H1 (cell line): ENCODE results near the gene PKD1. TPM values are rescaled to one million over a fixed set of nuclear protein-coding genes. Genes with fewer than 3 reads are reported as not detected.

ENCODE experiments used
- CBX5 ChIP-seq: fragments of 300-800, 300-1000 bp; sonication (generic); IDR thresholded peaks from 2 replicates; pipeline ENCODE4 v1.7.1; 2016; ENCODE audit warnings: antibody characterized with exemption, low read length, low read depth
- CBX8 ChIP-seq: fragments of 300-800, 300-1000 bp; sonication (generic); IDR thresholded peaks from 2 replicates; pipeline ENCODE4 v1.7.1; 2016; ENCODE audit warnings: low read depth, low read length, borderline replicate concordance
- CEBPB ChIP-seq: IDR thresholded peaks from 2 replicates; pipeline ENCODE4 v1.6.1; 2012; ENCODE audit warnings: low read depth, low read length
- SRF ChIP-seq: IDR thresholded peaks from 2 replicates; pipeline ENCODE4 v1.6.1; 2011; ENCODE audit warnings: mild to moderate bottlenecking, low read depth, low read length, moderate library complexity
- polyA plus RNA-seq, 7 experiments: library from polyadenylated mRNA; depleted of rRNA in 3 of 7; stranded (reverse) in 5 of 7; unstranded in 2 of 7; fragments of >200 nt in 5 of 7; fragments of 200-250 nt in 2 of 7; gene quantifications; 1 replicate in 5 of 7; 2 replicates in 1 of 7; 4 replicates in 1 of 7; pipeline versions ENCODE4 v1.2.1 to v1.2.3, GENCODE V29; 2011 to 2013; ENCODE audit warnings: missing spikeins in 2 of 7, mixed read lengths in 2 of 7
- total RNA-seq: library from RNA; stranded (reverse); fragmentation: NEBNext Ultra II Directional; extraction: Animal tissue kit (Norgen Biotek cat#: 25700); gene quantifications from 2 replicates; pipeline ENCODE4 v1.2.1, GENCODE V29; 2021

The PKD1 gene
- total and polyA plus RNA-seq, 2 of the 8 experiments (the other 6 are each of a cell fraction or from before 2014, with no cell fraction given), result 40.6 to 52.7 TPM

DNA sequence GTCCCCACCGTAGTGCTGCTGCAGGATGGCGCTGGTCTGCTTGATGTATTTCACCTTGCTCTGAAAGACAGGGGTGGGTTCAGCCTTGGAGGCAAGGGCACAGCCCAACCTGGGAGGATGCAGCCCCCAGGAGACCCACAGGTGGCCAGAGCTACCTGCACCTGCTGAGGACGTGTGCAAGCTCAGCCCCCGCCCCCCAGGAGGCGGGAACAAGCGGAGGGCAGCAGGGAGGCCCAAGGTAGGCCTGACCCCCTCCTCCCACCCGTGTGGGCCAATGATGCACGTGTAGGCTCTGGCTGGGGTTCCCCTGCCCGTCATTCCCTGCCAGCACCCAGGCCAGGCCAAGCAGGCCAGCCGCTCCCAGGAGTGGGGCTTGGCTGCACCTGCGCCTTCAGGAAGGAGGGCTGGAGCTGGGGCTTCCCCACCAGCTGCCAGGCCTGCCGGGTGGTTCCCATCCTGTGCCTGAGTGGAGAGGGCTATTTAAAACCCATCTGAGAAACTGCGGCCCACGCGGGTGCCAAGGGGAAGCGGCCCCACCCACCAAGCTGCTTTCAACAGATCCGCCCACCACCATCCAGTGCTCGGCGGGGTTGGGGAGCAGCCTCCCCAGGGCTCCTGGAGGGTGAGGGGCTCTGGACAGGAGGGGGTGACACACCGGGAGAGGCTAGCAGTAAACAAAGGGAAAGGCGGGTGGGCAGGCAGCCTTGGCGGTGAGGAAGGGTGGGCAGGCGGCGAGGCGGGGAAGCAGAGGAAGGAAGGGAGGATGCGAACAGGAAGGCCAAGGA, 91.8 kb downstream of the PKD1 start (continued):
- TF ChIP-seq CBX8 (no peak), CBX5 (no peak), CEBPB (no peak), SRF (no peak)
